Tibial nerve (tissue), 4 donors: ENCODE measurements around the gene TSSK3.

Experiments
- CTCF ChIP-seq, 5 experiments: fragments of 200-600 bp in 3 of 5; fragments of 450-650 bp in 2 of 5; sonication (generic) in 3 of 5; IDR thresholded peaks; one replicate each; pipeline ENCODE4 v1.5.1; 2016 to 2019; ENCODE audit warnings: antibody characterized with exemption in 5 of 5, mild to moderate bottlenecking in 3 of 5, moderate library complexity in 2 of 5
- EP300 ChIP-seq, 2 donors: sonication (generic); formaldehyde crosslinking; IDR thresholded peaks; one replicate each; pipeline ENCODE4 v1.6.1; 2017; ENCODE audit warnings: antibody characterized with exemption in 2 of 2, mild to moderate bottlenecking in 1 of 2
- POLR2A ChIP-seq, 2 donors: fragments of 450-650 bp; IDR thresholded peaks; one replicate each; pipeline ENCODE4 v1.6.1; 2017; ENCODE audit warnings: antibody characterized with exemption in 2 of 2, mild to moderate bottlenecking in 2 of 2, moderate library complexity in 2 of 2

- TF ChIP-seq POLR2A (IDR thresholded peaks at IDR 0.05) (no peak), CTCF (IDR thresholded peaks at IDR 0.05) (no peak), EP300 (IDR thresholded peaks at IDR 0.05) (no peak)
Measured at GRCh38 chr1:32342704-32343103, 19.6 kb upstream of the TSSK3 start.
